SW480 (cell line): ENCODE data around the gene PPARGC1A.
A peak's percentile ranks its signal among the peaks of the same experiment; 100 is the strongest.

Experiments
- DNase-seq: peaks from one replicate; pipeline ENCODE4 v3.0.0-alpha.2; 2016; ENCODE audit warnings: low spot score

PPARGC1A gene

GRCh38 chr4:23844961-23845360, 44.9 kb downstream of the PPARGC1A start:
- DNase-seq, result no peak

- no peak for DNase-seq
These were observed 50.6 kb downstream of the PPARGC1A start for GRCh38 chr4:23839279-23839678.

GRCh38 chr4:23838607-23839006, 51.2 kb downstream of the PPARGC1A start:
- no peak for DNase-seq

GRCh38 chr4:23838131-23838530, 51.7 kb downstream of the PPARGC1A start:
- no peak for DNase-seq

GRCh38 chr4:23837371-23837770, 52.5 kb downstream of the PPARGC1A start:
- no peak for DNase-seq

GRCh38 chr4:23835774-23836478, 53.9 kb downstream of the PPARGC1A start:
- no peak for DNase-seq

- no peak for DNase-seq
These were observed 61.1 kb downstream of the PPARGC1A start for GRCh38 chr4:23828779-23829178.

GRCh38 chr4:23828020-23828715, 61.7 kb downstream of the PPARGC1A start:
- peak; percentile 4 for DNase-seq

- peak; percentile 3 for DNase-seq
These were observed 67.7 kb downstream of the PPARGC1A start for GRCh38 chr4:23822181-23822580.

GRCh38 chr4:23819041-23819511, 70.8 kb downstream of the PPARGC1A start:
- DNase-seq, result no peak

- DNase-seq, result no peak
These were observed 71.6 kb downstream of the PPARGC1A start for GRCh38 chr4:23818097-23818885.

GRCh38 chr4:23814996-23815660, 74.7 kb downstream of the PPARGC1A start:
- no peak for DNase-seq

GRCh38 chr4:23814587-23814986, 75.3 kb downstream of the PPARGC1A start:
- DNase-seq, result no peak

GRCh38 chr4:23811161-23811560, 78.7 kb downstream of the PPARGC1A start:
- DNase-seq, result no peak

- no peak for DNase-seq
These were observed 84.4 kb downstream of the PPARGC1A start for GRCh38 chr4:23805450-23805851.

GRCh38 chr4:23789762-23790161, 100.1 kb downstream of the PPARGC1A start:
- DNase-seq, result no peak

GRCh38 chr4:23788460-23788859, 101.4 kb downstream of the PPARGC1A start:
- peak; percentile 51 for DNase-seq

- no peak for DNase-seq
These were observed 101.8 kb downstream of the PPARGC1A start for GRCh38 chr4:23788027-23788426.

GRCh38 chr4:23782778-23783437, 106.9 kb downstream of the PPARGC1A start:
- no peak for DNase-seq

GRCh38 chr4:23779839-23780238, 110.0 kb downstream of the PPARGC1A start:
- DNase-seq, result no peak

- DNase-seq, result no peak
These were observed 110.4 kb downstream of the PPARGC1A start for GRCh38 chr4:23779422-23779821.

GRCh38 chr4:23775694-23776093, 114.2 kb downstream of the PPARGC1A start:
- DNase-seq, result peak; percentile 14
